Fibroblast of lung (primary cell): ENCODE measurements around the gene BAIAP2.

Experiments
- CTCF ChIP-seq, 2 donors: IDR thresholded peaks in 1 of 2; conservative IDR thresholded peaks in 1 of 2; 1 replicate in 1 of 2; 2 replicates in 1 of 2; pipeline ENCODE4 v1.5.1; 2011 to 2012; ENCODE audit warnings: low read length in 2 of 2, control low read depth in 1 of 2, inconsistent platforms in 1 of 2, low read depth in 1 of 2, mild to moderate bottlenecking in 1 of 2
- EZH2 ChIP-seq: IDR thresholded peaks from 2 replicates; pipeline ENCODE4 v1.5.1; 2012; ENCODE audit warnings: low read length, control low read depth, mild to moderate bottlenecking; ENCODE audit errors: missing control alignments

DNA sequence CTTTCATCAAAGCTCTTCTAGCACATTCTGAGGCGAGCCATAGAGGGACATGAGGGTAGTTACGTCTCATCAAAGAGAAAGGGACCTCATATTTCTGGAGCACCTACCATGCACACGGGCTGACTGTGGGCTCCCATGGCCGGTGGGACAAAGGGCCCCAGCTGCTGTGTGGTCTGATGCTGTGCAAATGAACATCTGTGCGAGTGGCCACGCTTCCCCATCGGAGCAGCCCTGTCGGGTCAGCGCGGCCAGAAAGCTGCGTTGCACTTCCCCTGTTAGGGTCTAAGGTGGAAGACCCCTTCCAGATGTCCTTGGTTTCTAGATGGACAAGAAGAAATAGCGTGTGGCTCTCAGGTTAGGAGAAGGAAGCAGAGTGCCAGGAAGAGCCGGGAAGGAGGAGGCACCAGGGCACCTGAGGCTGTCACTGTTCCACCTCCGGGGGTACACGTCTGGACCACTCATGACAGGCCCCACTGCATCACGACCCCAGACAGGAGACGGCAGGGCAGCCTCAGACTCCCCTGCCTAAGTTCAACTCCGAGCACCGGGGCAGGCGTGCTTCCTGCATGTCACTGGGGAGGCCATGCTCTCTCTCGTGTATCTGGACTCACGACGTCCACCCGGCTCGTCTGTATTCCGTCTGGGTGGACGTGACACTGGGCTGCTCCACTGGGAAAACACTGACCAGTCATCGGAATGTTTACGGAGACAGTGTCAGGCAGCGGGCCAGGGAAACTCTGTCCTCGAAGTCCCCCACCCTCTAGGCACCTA lies 8.5 kb upstream of the BAIAP2 start:
- TF ChIP-seq CTCF (conservative IDR thresholded peaks at IDR 0.05 in 1 of 2, IDR thresholded peaks at IDR 0.05 in 1 of 2; ENCODE audit: low read depth in 1 of 2, low read length in 2 of 2): no peak
- TF ChIP-seq EZH2: no peak
